Measurements from ENCODE around the gene RPS15.

- TF ChIP-seq EZH2 (optimal IDR thresholded peaks at IDR 0.05; ENCODE audit: low read depth, low read length) (no peak), CTCF (IDR thresholded peaks at IDR 0.05; ENCODE audit: low read length) (no peak), EZH2phosphoT487 (IDR thresholded peaks at IDR 0.05; ENCODE audit: low read length) (no peak)
Observed at GRCh38 chr19:1430246-1430645, 8.0 kb upstream of the RPS15 start.

Measured in MM.1S (cell line).